Activated CD4-positive, alpha-beta T cell treated with anti-CD3 and anti-CD28 coated beads, Interleukin-2, amount 50 U/mL, for 1 hour (primary cell): ENCODE measurements around the gene WDR64.
"Not testable (repeated sequence)": the region's sequence is repeated elsewhere in the genome, so short reads cannot be mapped to it uniquely, and the experiment has no call there.

Experiments
- DNase-seq: peaks from one replicate; pipeline ENCODE4 v3.0.0-alpha.2; 2020

Gene WDR64

GRCh38 chr1:241813768-241814320 is 161.8 kb downstream of the WDR64 start:
- no peak for DNase-seq

- no peak for DNase-seq
Measured at GRCh38 chr1:241816008-241816407, 163.9 kb downstream of the WDR64 start.

- DNase-seq = no peak
Measured at GRCh38 chr1:241817331-241817792, 165.3 kb downstream of the WDR64 start.

- no peak for DNase-seq
Measured at GRCh38 chr1:241817956-241818612, 166.0 kb downstream of the WDR64 start.

GRCh38 chr1:241819340-241819866 is 167.3 kb downstream of the WDR64 start:
- no peak for DNase-seq

GRCh38 chr1:241821363-241821762 is 169.3 kb downstream of the WDR64 start:
- no peak for DNase-seq

GRCh38 chr1:241822846-241823245 is 170.8 kb downstream of the WDR64 start:
- no peak for DNase-seq

- no peak for DNase-seq
Measured at GRCh38 chr1:241823925-241824324, 171.8 kb downstream of the WDR64 start.

- no peak for DNase-seq
Measured at GRCh38 chr1:241825581-241825980, 173.5 kb downstream of the WDR64 start.

GRCh38 chr1:241826613-241827012 is 174.5 kb downstream of the WDR64 start:
- not testable (repeated sequence) for DNase-seq

GRCh38 chr1:241827264-241827663 is 175.2 kb downstream of the WDR64 start:
- no peak for DNase-seq

- no peak for DNase-seq
Measured at GRCh38 chr1:241828463-241829021, 176.5 kb downstream of the WDR64 start.

- DNase-seq = no peak
Measured at GRCh38 chr1:241829468-241829867, 177.4 kb downstream of the WDR64 start.

- no peak for DNase-seq
Measured at GRCh38 chr1:241834733-241835377, 182.8 kb downstream of the WDR64 start.

GRCh38 chr1:241836941-241837340 is 184.9 kb downstream of the WDR64 start:
- DNase-seq = no peak

- no peak for DNase-seq
Measured at GRCh38 chr1:241837416-241837815, 185.3 kb downstream of the WDR64 start.

- no peak for DNase-seq
Measured at GRCh38 chr1:241837901-241838300, 185.8 kb downstream of the WDR64 start.

- no peak for DNase-seq
Measured at GRCh38 chr1:241838897-241839296, 186.8 kb downstream of the WDR64 start.

GRCh38 chr1:241839369-241839979 is 187.4 kb downstream of the WDR64 start:
- no peak for DNase-seq

- DNase-seq = no peak
Measured at GRCh38 chr1:241840164-241840563, 188.1 kb downstream of the WDR64 start.

- no peak for DNase-seq
Measured at GRCh38 chr1:241841691-241842090, 189.6 kb downstream of the WDR64 start.

- DNase-seq = no peak
Measured at GRCh38 chr1:241842565-241842964, 190.5 kb downstream of the WDR64 start.

- DNase-seq = no peak
Measured at GRCh38 chr1:241844593-241844992, 192.5 kb downstream of the WDR64 start.
